WI38 (cell line): Measurements from ENCODE around the gene RERE.
A peak's percentile ranks its signal among the peaks of the same experiment; 100 is the strongest.
"Not testable (repeated sequence)": the region's sequence is repeated elsewhere in the genome, so short reads cannot be mapped to it uniquely, and the experiment has no call there.

Experiments
- H3K4me3 ChIP-seq: 2 replicates; pipeline ENCODE4 v1.5.1; 2011; ENCODE audit warnings: low read depth, mild to moderate bottlenecking, control low read depth, low read length
- TF ChIP-seq, protein P1 (sequence below): IDR thresholded peaks from 2 replicates; pipeline ENCODE4 v1.5.1; 2012; ENCODE audit warnings: low read depth, mild to moderate bottlenecking, control low read depth, low read length

RERE gene

DNA sequence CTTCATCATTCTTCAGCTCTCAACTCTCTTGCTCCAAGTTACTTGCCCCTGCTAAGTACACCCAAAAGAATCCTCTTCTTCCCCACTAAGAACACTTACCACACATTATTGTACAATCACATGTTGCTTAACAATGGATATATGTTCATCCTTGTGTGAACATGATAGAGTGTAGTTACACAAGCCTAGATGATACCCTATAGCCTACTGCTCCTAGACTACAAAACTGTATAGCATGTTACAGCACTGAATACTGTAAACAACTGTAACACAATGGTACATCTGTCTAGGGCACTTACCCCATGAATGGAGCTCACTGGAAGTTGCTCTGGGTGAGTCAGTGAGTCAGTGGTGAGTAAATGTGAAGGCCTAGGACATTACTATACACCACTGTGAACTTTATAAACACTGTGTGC, 77.4 kb downstream of the RERE start:
- TF ChIP-seq, protein P1, sequence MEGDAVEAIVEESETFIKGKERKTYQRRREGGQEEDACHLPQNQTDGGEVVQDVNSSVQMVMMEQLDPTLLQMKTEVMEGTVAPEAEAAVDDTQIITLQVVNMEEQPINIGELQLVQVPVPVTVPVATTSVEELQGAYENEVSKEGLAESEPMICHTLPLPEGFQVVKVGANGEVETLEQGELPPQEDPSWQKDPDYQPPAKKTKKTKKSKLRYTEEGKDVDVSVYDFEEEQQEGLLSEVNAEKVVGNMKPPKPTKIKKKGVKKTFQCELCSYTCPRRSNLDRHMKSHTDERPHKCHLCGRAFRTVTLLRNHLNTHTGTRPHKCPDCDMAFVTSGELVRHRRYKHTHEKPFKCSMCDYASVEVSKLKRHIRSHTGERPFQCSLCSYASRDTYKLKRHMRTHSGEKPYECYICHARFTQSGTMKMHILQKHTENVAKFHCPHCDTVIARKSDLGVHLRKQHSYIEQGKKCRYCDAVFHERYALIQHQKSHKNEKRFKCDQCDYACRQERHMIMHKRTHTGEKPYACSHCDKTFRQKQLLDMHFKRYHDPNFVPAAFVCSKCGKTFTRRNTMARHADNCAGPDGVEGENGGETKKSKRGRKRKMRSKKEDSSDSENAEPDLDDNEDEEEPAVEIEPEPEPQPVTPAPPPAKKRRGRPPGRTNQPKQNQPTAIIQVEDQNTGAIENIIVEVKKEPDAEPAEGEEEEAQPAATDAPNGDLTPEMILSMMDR, result no peak
- no peak overlapping the region for H3K4me3 ChIP-seq

DNA sequence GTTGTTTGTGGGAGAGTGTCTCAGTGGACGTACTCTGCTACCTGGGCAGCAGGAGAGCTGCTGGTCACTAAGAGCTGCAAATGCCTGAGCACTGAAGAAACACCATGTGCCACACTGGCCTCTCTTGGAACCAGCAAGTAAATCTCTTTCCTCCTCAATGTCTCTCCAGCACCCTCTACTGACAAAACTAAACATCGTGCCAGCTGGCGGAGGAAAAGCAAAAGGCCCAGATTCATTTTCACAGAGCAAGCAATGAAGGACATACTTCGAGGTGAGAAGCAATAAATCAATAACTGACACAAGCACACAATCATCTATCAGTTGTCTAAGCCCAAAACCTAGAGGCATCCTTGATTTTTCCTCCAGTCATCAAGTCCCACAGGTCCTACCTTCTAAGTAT, 78.1 kb downstream of the RERE start:
- H3K4me3 ChIP-seq, result no peak overlapping the region
- TF ChIP-seq, protein P1, result 0 out of 2 replicates have a peak, but pooled peaks have one; percentile 10

DNA sequence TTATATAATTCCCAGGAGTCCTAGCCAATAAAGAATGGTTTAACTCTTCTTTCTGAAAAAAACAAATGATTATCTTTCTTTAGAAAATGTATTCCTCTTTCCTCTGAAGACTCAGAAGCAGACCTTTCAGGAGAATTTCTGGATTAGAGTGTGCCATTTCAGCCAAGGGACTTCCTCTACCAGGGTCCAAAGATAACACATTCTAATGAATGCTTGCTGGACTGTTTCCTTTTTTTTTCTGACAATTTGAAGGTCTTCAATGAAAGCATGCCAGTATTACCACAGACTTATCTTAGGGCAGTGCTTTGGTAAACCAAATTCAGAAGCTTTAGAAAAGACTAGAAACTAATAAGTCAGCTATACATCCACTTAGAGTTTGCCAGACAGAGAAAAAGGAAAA, 80.5 kb downstream of the RERE start:
- H3K4me3 ChIP-seq, result no peak overlapping the region
- TF ChIP-seq, protein P1, result no peak

DNA sequence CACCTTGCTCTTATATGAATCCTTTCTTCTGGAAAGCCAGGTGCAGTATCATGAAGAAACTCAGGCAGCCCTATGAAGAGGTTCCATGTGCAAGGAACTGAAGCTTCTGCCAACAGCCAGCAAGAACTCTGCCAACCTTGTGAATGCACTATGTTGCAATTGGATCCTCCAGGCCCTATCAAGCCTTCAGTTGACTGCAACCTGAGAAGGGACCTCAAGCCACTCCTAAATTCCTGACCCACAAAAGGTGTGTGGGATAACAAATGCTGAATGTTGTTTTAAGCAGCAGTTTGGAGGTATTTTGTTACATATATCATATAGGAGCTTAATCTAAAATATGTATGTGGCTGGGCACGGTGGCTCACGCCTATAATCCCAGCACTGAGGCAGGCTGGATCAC, 84.0 kb downstream of the RERE start:
- TF ChIP-seq, protein P1, result no peak
- no peak overlapping the region for H3K4me3 ChIP-seq

DNA sequence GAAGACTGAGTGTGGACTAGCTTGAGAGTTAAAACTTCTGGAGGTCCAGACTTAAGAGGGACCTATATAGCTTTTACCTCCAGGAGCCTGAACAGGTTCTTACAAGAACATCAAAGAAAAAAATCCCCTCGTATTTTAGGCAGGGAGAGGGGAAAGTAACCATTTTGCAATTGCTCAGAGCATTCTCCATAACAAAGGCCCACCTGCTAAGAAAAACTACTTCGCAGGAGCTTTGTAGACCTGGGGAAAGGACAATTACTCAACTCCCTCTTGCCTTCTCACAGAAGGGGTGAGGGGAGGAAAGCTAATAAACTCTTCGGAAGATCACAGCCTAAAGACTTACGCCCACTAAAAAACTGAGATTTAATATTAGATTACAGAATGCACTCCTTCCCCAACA, 86.3 kb downstream of the RERE start:
- no peak overlapping the region for H3K4me3 ChIP-seq
- TF ChIP-seq, protein P1, result no peak

DNA sequence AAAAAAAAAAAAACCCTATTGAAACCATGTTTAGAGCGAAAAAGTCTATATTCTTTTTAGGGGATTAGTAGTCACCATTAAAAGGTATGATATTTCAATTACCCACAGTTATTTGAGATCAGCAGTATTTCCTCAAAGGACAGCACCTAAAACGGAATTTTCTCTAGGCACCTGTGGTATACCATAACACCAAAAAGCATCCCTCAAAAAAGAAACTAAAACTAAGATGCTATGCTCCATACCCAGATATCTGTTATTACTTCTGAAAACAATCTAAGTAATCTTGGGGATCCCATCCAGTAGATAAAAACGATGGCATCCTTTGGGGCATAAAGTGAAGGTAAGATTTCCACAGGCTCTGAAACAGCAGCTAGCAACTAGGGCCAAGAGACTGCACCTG, 89.0 kb downstream of the RERE start:
- TF ChIP-seq, protein P1, result no peak
- H3K4me3 ChIP-seq, result no peak overlapping the region

DNA sequence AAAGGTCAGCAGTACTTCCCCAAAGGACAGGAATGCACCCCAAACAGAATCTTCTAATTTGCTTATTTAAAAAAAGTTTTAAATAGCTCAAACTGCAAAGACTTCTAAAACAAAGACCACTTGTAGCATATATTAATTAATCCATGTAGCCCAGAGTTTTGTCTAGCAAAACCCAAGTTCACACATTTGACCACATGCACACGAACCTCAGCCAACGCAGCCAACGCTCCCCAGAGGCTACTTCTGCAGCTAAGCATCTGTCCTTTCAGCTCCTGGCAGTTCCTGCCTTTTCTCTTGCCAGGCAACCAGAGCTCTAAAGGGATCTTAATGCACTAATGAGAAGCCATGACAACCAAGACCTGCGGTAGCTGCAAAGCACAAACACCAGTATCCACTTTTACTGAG, 89.6 kb downstream of the RERE start:
- TF ChIP-seq, protein P1, result no peak
- H3K4me3 ChIP-seq, result no peak overlapping the region

DNA sequence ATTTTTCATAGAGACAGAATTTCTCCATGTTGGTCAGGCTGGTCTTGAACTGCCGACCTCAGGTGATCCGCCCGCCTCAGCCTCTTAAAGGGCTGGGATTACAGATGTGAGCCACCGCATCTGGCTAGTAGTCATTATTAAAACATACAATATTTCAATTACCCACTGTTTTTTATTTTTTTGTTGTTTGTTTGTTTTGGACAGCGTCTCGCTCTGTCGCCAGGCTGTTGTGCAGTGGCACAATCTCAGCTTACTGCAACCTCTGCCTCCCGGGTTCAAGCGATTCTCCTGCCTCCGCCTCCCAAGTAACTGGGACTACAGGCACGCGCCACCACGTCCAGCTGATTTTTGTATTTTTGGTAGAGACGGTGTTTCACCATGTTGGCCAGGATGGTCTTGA, 90.1 kb downstream of the RERE start:
- not testable (repeated sequence) for H3K4me3 ChIP-seq
